ENCODE data around the gene BDKRB1. TPM values are rescaled to one million over a fixed set of nuclear protein-coding genes. Genes with fewer than 3 reads are reported as not detected.
"Not testable (repeated sequence)": the region's sequence is repeated elsewhere in the genome, so short reads cannot be mapped to it uniquely, and the experiment has no call there.

The BDKRB1 gene
- total RNA-seq, 2 experiments from 2014 or later, result not detected

GRCh38 chr14:96239711-96240141 is 16.3 kb upstream of the BDKRB1 start:
- Mint-ChIP-seq H3K4me1 (ENCODE audit: low read depth) (no peaks in the 10 kb centered on the region), H3K36me3 (no peaks in the 10 kb centered on the region), H3K27me3 (peaks cover 6% of the 10 kb centered on the region), H3K27ac (no peak overlapping the region), H3K4me3 (no peak overlapping the region), H3K9me3 (no peaks in the 10 kb centered on the region)
- DNase-seq, result no peak
- CTCF ChIA-PET, result no interaction called here
- intact Hi-C loops (cut with micrococcal nuclease), result no loop called here
- POLR2A ChIA-PET, result no interaction called here

- Mint-ChIP-seq H3K27ac (no peak overlapping the region), H3K27me3 (peaks cover 8% of the 10 kb centered on the region), H3K9me3 (no peaks in the 10 kb centered on the region), H3K4me3 (no peak overlapping the region), H3K36me3 (no peaks in the 10 kb centered on the region), H3K4me1 (ENCODE audit: low read depth) (no peaks in the 10 kb centered on the region)
- ChIA-PET CTCF (no interaction called here), POLR2A (no interaction called here)
- intact Hi-C loops (cut with micrococcal nuclease), result no loop called here
- DNase-seq, result no peak
Observed at GRCh38 chr14:96240641-96241040, 15.4 kb upstream of the BDKRB1 start.

- no peaks in the 10 kb centered on the region for H3K4me1 Mint-ChIP-seq (ENCODE audit: low read depth)
- peaks cover 6% of the 10 kb centered on the region for H3K27me3 Mint-ChIP-seq
Observed at GRCh38 chr14:96242126-96242525, 13.9 kb upstream of the BDKRB1 start.

GRCh38 chr14:96243785-96244184 is 12.2 kb upstream of the BDKRB1 start:
- Mint-ChIP-seq H3K9me3 (no peaks in the 10 kb centered on the region), H3K27ac (no peak overlapping the region), H3K4me1 (ENCODE audit: low read depth) (no peaks in the 10 kb centered on the region), H3K27me3 (peaks cover 6% of the 10 kb centered on the region), H3K4me3 (no peak overlapping the region), H3K36me3 (no peaks in the 10 kb centered on the region)
- POLR2A ChIA-PET, result no interaction called here
- no peak for DNase-seq
- intact Hi-C loops (cut with micrococcal nuclease), result no loop called here
- CTCF ChIA-PET, result interaction anchor here (0.9 to 1.0 kb wide), 2 partner anchors 143 kb away, joined by 3 read pairs; no protein-coding TSS in a partner anchor

More at GRCh38 chr14:96242126-96242525, 13.9 kb upstream of the BDKRB1 start:
- ChIA-PET POLR2A (no interaction called here), CTCF (no interaction called here)
- H3K36me3 Mint-ChIP-seq, result no peaks in the 10 kb centered on the region
- no peaks in the 10 kb centered on the region for H3K9me3 Mint-ChIP-seq
- no peak overlapping the region for H3K4me3 Mint-ChIP-seq
- no peak for DNase-seq
- intact Hi-C loops (cut with micrococcal nuclease), result no loop called here
- no peak overlapping the region for H3K27ac Mint-ChIP-seq

- H3K4me1 Mint-ChIP-seq (ENCODE audit: low read depth); POLR2A ChIA-PET; intact Hi-C loops (cut with micrococcal nuclease); H3K27ac Mint-ChIP-seq; H3K36me3 Mint-ChIP-seq; H3K9me3 Mint-ChIP-seq; CTCF ChIA-PET; DNase-seq; H3K4me3 Mint-ChIP-seq; H3K27me3 Mint-ChIP-seq: not testable (repeated sequence)
Observed at GRCh38 chr14:96245074-96245473, 10.9 kb upstream of the BDKRB1 start.

GRCh38 chr14:96245710-96246538 is 10.1 kb upstream of the BDKRB1 start:
- POLR2A ChIA-PET, result no interaction called here
- Mint-ChIP-seq H3K4me3 (no peak overlapping the region), H3K9me3 (no peaks in the 10 kb centered on the region), H3K27me3 (peaks cover 6% of the 10 kb centered on the region), H3K4me1 (ENCODE audit: low read depth) (no peaks in the 10 kb centered on the region), H3K36me3 (no peaks in the 10 kb centered on the region), H3K27ac (no peak overlapping the region)
- CTCF ChIA-PET, result no interaction called here
- no peak for DNase-seq
- intact Hi-C loops (cut with micrococcal nuclease), result no loop called here

GRCh38 chr14:96246539-96246847 is 9.5 kb upstream of the BDKRB1 start:
- Mint-ChIP-seq H3K4me1 (ENCODE audit: low read depth) (no peaks in the 10 kb centered on the region), H3K27me3 (peaks cover 6% of the 10 kb centered on the region), H3K4me3 (no peak overlapping the region), H3K36me3 (no peaks in the 10 kb centered on the region), H3K27ac (no peak overlapping the region), H3K9me3 (no peaks in the 10 kb centered on the region)
- intact Hi-C loops (cut with micrococcal nuclease), result no loop called here
- CTCF ChIA-PET, result no interaction called here
- POLR2A ChIA-PET, result no interaction called here
- DNase-seq, result no peak

- no peak for DNase-seq
- peaks cover 9% of the 10 kb centered on the region for H3K27me3 Mint-ChIP-seq
- H3K27ac Mint-ChIP-seq, result no peak overlapping the region
- no peaks in the 10 kb centered on the region for H3K4me1 Mint-ChIP-seq (ENCODE audit: low read depth)
- CTCF ChIA-PET, result no interaction called here
- intact Hi-C loops (cut with micrococcal nuclease), result no loop called here
- POLR2A ChIA-PET, result no interaction called here
- no peak overlapping the region for H3K4me3 Mint-ChIP-seq
- no peaks in the 10 kb centered on the region for H3K36me3 Mint-ChIP-seq
- H3K9me3 Mint-ChIP-seq, result no peaks in the 10 kb centered on the region
Observed at GRCh38 chr14:96247031-96247430, 9.0 kb upstream of the BDKRB1 start.

- H3K27ac Mint-ChIP-seq, result no peak overlapping the region
- no peak overlapping the region for H3K4me3 Mint-ChIP-seq
- POLR2A ChIA-PET, result no interaction called here
- peaks cover 19% of the 10 kb centered on the region for H3K27me3 Mint-ChIP-seq
- no peak for DNase-seq
- no peaks in the 10 kb centered on the region for H3K9me3 Mint-ChIP-seq
- intact Hi-C loops (cut with micrococcal nuclease), result no loop called here
- no peaks in the 10 kb centered on the region for H3K36me3 Mint-ChIP-seq
- CTCF ChIA-PET, result no interaction called here
- H3K4me1 Mint-ChIP-seq (ENCODE audit: low read depth), result no peaks in the 10 kb centered on the region
Observed at GRCh38 chr14:96249029-96249428, 7.0 kb upstream of the BDKRB1 start.

GRCh38 chr14:96250485-96250884 is 5.5 kb upstream of the BDKRB1 start:
- intact Hi-C loops (cut with micrococcal nuclease), result no loop called here
- no peaks in the 10 kb centered on the region for H3K4me1 Mint-ChIP-seq (ENCODE audit: low read depth)
- no peak for DNase-seq
- H3K36me3 Mint-ChIP-seq, result no peaks in the 10 kb centered on the region
- H3K4me3 Mint-ChIP-seq, result no peak overlapping the region
- ChIA-PET CTCF (no interaction called here), POLR2A (no interaction called here)
- H3K27me3 Mint-ChIP-seq, result peaks cover 22% of the 10 kb centered on the region
- no peaks in the 10 kb centered on the region for H3K9me3 Mint-ChIP-seq
- no peak overlapping the region for H3K27ac Mint-ChIP-seq

- H3K27me3 Mint-ChIP-seq, result peaks cover 20% of the 10 kb centered on the region
- CTCF ChIA-PET, result no interaction called here
- H3K4me3 Mint-ChIP-seq, result no peak overlapping the region
- no peaks in the 10 kb centered on the region for H3K9me3 Mint-ChIP-seq
- no peak for DNase-seq
- intact Hi-C loops (cut with micrococcal nuclease), result no loop called here
- no peaks in the 10 kb centered on the region for H3K36me3 Mint-ChIP-seq
- POLR2A ChIA-PET, result no interaction called here
- H3K4me1 Mint-ChIP-seq (ENCODE audit: low read depth), result no peaks in the 10 kb centered on the region
- H3K27ac Mint-ChIP-seq, result no peak overlapping the region
Observed at GRCh38 chr14:96251656-96252155, 4.3 kb upstream of the BDKRB1 start.

- no peak for DNase-seq
Observed at GRCh38 chr14:96252323-96252998, 3.5 kb upstream of the BDKRB1 start.

GRCh38 chr14:96252999-96253539 is 2.9 kb upstream of the BDKRB1 start:
- no peaks in the 10 kb centered on the region for H3K9me3 Mint-ChIP-seq
- DNase-seq, result no peak
- intact Hi-C loops (cut with micrococcal nuclease), result no loop called here
- H3K4me3 Mint-ChIP-seq, result no peak overlapping the region
- no peaks in the 10 kb centered on the region for H3K36me3 Mint-ChIP-seq
- H3K27me3 Mint-ChIP-seq, result peaks cover 24% of the 10 kb centered on the region
- POLR2A ChIA-PET, result no interaction called here
- H3K4me1 Mint-ChIP-seq (ENCODE audit: low read depth), result no peaks in the 10 kb centered on the region
- no peak overlapping the region for H3K27ac Mint-ChIP-seq
- CTCF ChIA-PET, result no interaction called here

More at GRCh38 chr14:96252323-96252998, 3.5 kb upstream of the BDKRB1 start:
- no peak overlapping the region for H3K27ac Mint-ChIP-seq
- H3K27me3 Mint-ChIP-seq, result peaks cover 24% of the 10 kb centered on the region
- intact Hi-C loops (cut with micrococcal nuclease), result no loop called here
- ChIA-PET CTCF (no interaction called here), POLR2A (no interaction called here)
- no peaks in the 10 kb centered on the region for H3K4me1 Mint-ChIP-seq (ENCODE audit: low read depth)
- H3K4me3 Mint-ChIP-seq, result no peak overlapping the region
- H3K9me3 Mint-ChIP-seq, result no peaks in the 10 kb centered on the region
- H3K36me3 Mint-ChIP-seq, result no peaks in the 10 kb centered on the region
